ENCODE data around the gene MEF2A.

GRCh38 chr15:99518191-99518590 lies 47.6 kb upstream of the MEF2A start:
- TF ChIP-seq CTCF (conservative IDR thresholded peaks at IDR 0.05) (no peak), ZFX (IDR thresholded peaks at IDR 0.05) (no peak)

All from C4-2B (cell line).